K562 (cell line): Measurements from ENCODE around the gene GNS. TPM values are rescaled to one million over a fixed set of nuclear protein-coding genes. Genes with fewer than 3 reads are reported as not detected.

Experiments
- ATAC-seq: fragments of 200-7000 bp; cut with Tn5 transposase; 3 replicates; pipeline ENCODE4 v1.9.1; 2020; ENCODE audit warnings: moderate library complexity
- BruUV-seq: library from RNA; stranded (reverse); fragments of 400-500 nt; replicated peaks from 2 replicates; lab custom pipeline; 2021; lab: Mats Ljungman, UMichigan
- CTCF ChIA-PET: fragments of 300-600 bp; formaldehyde crosslinking; extraction: SDS; loops from one replicate; lab custom pipeline; 2021; ENCODE audit warnings: low intra/inter-chr PET ratio; lab: Yijun Ruan, JAX
- POLR2A ChIA-PET: fragments of 300-600, 350-650 bp; sonication (Branson Sonifier 250); formaldehyde crosslinking; extraction: SDS; loops from one replicate; lab custom pipeline; 2021; ENCODE audit warnings: antibody characterized with exemption, inconsistent platforms; lab: Yijun Ruan, JAX
- DNase-seq, 4 experiments: peaks; one replicate each; pipeline versions ENCODE4 v3.0.0 to v3.0.0-alpha.2; 2011 to 2018; ENCODE audit warnings: low spot score in 3 of 4, mixed read lengths in 3 of 4; ENCODE audit errors: extremely low read depth in 1 of 4
- FAIRE-seq: peaks from 2 replicates; lab custom pipeline; 2011; peaks lifted over from hg19 to GRCh38; lab: Jason Lieb, UNC
- H2AFZ ChIP-seq: 2 replicates; pipeline ENCODE4 v1.6.0; 2011; ENCODE audit warnings: low read depth, low read length, control low read depth, inconsistent platforms
- H3K27ac ChIP-seq: fragments of 200-600 bp; 3 replicates; pipeline ENCODE4 v1.8.0; 2011; ENCODE audit warnings: low read depth, mild to moderate bottlenecking, control low read depth, inconsistent platforms, low read length, moderate library complexity, mixed read lengths; ENCODE audit errors: extremely low read depth
- H3K27me3 ChIP-seq, 2 experiments: fragments of 300-600 bp in 1 of 2; 2 replicates in 1 of 2; 3 replicates in 1 of 2; pipeline versions ENCODE4 v1.6.0 to v1.8.0; 2011; ENCODE audit warnings: inconsistent platforms in 2 of 2, low read length in 2 of 2, mild to moderate bottlenecking in 1 of 2, mixed read lengths in 1 of 2, moderate library complexity in 1 of 2; ENCODE audit not compliant: control insufficient read depth in 2 of 2, insufficient read depth in 2 of 2
- H3K36me3 ChIP-seq: fragments of 300-600 bp; 3 replicates; pipeline ENCODE4 v1.8.0; 2011; ENCODE audit warnings: mild to moderate bottlenecking, low read length, inconsistent platforms; ENCODE audit not compliant: control insufficient read depth, insufficient read depth
- H3K4me1 ChIP-seq, 2 experiments: fragments of 200-600 bp in 1 of 2; replicated peaks in 1 of 2; 2 replicates in 1 of 2; 3 replicates in 1 of 2; pipeline versions ENCODE4 v1.5.1 to v1.8.0; 2011; ENCODE audit warnings: inconsistent platforms in 2 of 2, low read length in 2 of 2, mild to moderate bottlenecking in 1 of 2, mixed read lengths in 1 of 2, moderate library complexity in 1 of 2; ENCODE audit not compliant: control insufficient read depth in 2 of 2, insufficient read depth in 2 of 2
- H3K4me2 ChIP-seq: 2 replicates; pipeline ENCODE4 v1.6.1; 2011; ENCODE audit warnings: low read length, control low read depth, inconsistent platforms, mixed read lengths; ENCODE audit not compliant: insufficient read depth
- H3K4me3 ChIP-seq: fragments of 200-600 bp; sonication (generic), shearing (Covaris generic); 2 replicates; pipeline ENCODE4 v1.5.1; 2016; ENCODE audit warnings: control low read depth, inconsistent platforms
- H3K79me2 ChIP-seq: fragments of 200-600 bp; 3 replicates; pipeline ENCODE4 v1.8.0; 2011; ENCODE audit warnings: low read length, inconsistent platforms; ENCODE audit not compliant: control insufficient read depth, insufficient read depth
- H3K9ac ChIP-seq, 2 experiments: 2 replicates each; pipeline versions ENCODE4 v1.6.0 to v1.6.1; 2011; ENCODE audit warnings: low read depth in 2 of 2, low read length in 2 of 2, control low read depth in 1 of 2, inconsistent platforms in 1 of 2, mild to moderate bottlenecking in 1 of 2, mixed read lengths in 1 of 2; ENCODE audit not compliant: insufficient read depth in 1 of 2
- H3K9me1 ChIP-seq: one replicate; pipeline ENCODE4 v1.6.0; 2011; ENCODE audit warnings: inconsistent platforms, mild to moderate bottlenecking, low read length, moderate library complexity; ENCODE audit not compliant: control insufficient read depth, insufficient read depth
- H3K9me3 ChIP-seq: replicated peaks from 2 replicates; pipeline ENCODE4 v1.5.1; 2011; ENCODE audit warnings: low read depth, low read length, inconsistent platforms; ENCODE audit not compliant: control insufficient read depth, insufficient read depth
- H4K20me1 ChIP-seq: replicated peaks from 2 replicates; pipeline ENCODE4 v1.6.1; 2011; ENCODE audit warnings: low read length, inconsistent platforms, mixed read lengths; ENCODE audit not compliant: control insufficient read depth, insufficient read depth
- ZNF184 ChIP-seq: sonication (generic); formaldehyde crosslinking; IDR thresholded peaks from 2 replicates; pipeline ENCODE4 v1.5.0; 2020; ENCODE audit warnings: missing genetic modification reagents
- WGBS: fragments of 100-300 bp; shearing (Covaris generic); methylation state at CpG from one replicate; pipeline ENCODE4 v1.1.6; 2016; ENCODE audit warnings: low coverage, mixed read lengths; ENCODE audit not compliant: insufficient coverage; ENCODE audit errors: missing lambda C conversion rate; 5-methylcytosine and 5-hydroxymethylcytosine counted together
- in situ Hi-C: fragments of 300-500 bp; cut with MboI; formaldehyde crosslinking; loops from 4 replicates; pipeline ENCODE4 v1.15.0; 2018; ENCODE audit warnings: inconsistent platforms, mixed read lengths
- intact Hi-C: fragments of 100-400 bp; cut with micrococcal nuclease; formaldehyde crosslinking; loops from 2 replicates; pipeline ENCODE4 v1.14.2; 2022
- polyA plus RNA-seq, 8 experiments: library from polyadenylated mRNA; depleted of rRNA in 4 of 8; stranded (reverse) in 5 of 8; unstranded in 3 of 8; fragments of >200 nt; fragmentation: Nextera tagmentation in 2 of 8; fragmentation: Illumina TruSeq in 1 of 8; extraction: Ambion mirVana in 2 of 8; extraction: Trizol in 1 of 8; gene quantifications; 2 replicates each; pipeline versions ENCODE4 v1.2.1 to v1.2.3, GENCODE V29; 2011 to 2014; ENCODE audit warnings: inconsistent platforms in 1 of 8, missing spikeins in 1 of 8
- total RNA-seq, 7 experiments: library from RNA; depleted of rRNA in 6 of 7; stranded (reverse); fragments of >200 nt in 6 of 7; fragmentation: Illumina TruSeq in 2 of 7; extraction: Trizol in 2 of 7; gene quantifications; 2 replicates each; pipeline versions ENCODE4 v1.2.1 to v1.2.3, GENCODE V29; 2011 to 2021; ENCODE audit warnings: low replicate concordance in 1 of 7
- TF ChIP-seq, protein P1 (sequence below), 3 experiments: fragments of 200-800 bp in 1 of 3; sonication (Bioruptor generic) in 1 of 3; sonication (generic) in 1 of 3; formaldehyde crosslinking in 1 of 3; IDR thresholded peaks; 2 replicates each; pipeline versions ENCODE4 v1.6.1 to v1.8.0; 2016 to 2022; ENCODE audit warnings: mild to moderate bottlenecking in 2 of 3, missing compliant biosample characterization in 2 of 3, missing genetic modification characterization in 2 of 3, missing genetic modification reagents in 1 of 3

GNS gene
- total and polyA plus RNA-seq, 9 of the 15 experiments (the other 6 are each of a cell fraction or from before 2014, with no cell fraction given) = 4.6 to 30.3 (median 18.9) TPM

DNA sequence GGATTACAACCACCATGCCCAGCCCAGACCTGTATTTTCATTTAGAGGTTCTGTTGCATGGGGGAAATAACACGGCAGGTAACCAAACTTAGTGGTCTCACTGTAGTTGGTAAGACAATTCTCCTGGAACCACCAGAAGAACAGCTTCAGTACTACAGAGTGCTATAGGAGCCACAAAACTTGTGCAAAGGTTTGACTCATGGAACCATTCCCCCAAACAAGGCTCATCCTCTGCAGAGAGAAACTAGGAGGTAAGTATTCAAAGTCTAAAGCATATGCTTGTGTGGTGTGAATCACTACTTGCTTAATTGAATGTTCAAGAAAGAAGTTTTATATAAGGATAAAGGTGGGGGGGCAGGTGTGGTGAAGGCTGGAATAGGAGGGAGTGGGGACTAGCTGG lies 58.7 kb downstream of the GNS start:
- ChIA-PET POLR2A (interaction anchor here (0.7 kb wide), 1 partner anchor 156 kb away, joined by 3 read pairs; no protein-coding TSS in a partner anchor), CTCF (interaction anchor here (0.6 kb wide), 1 partner anchor 189 kb away, joined by 3 read pairs; no protein-coding TSS in a partner anchor)
- no TSS peak for BruUV-seq
- no peak overlapping the region for H3K9ac ChIP-seq
- no peak overlapping the region for H3K4me2 ChIP-seq
- ATAC-seq = no peak
- H3K9me1 ChIP-seq = no peaks in the 10 kb centered on the region
- H3K27me3 ChIP-seq = no peaks in the 10 kb centered on the region
- FAIRE-seq = no peak
- no peaks in the 10 kb centered on the region for H3K79me2 ChIP-seq
- H2AFZ ChIP-seq = no peak overlapping the region
- intact Hi-C loops (no loop called here), in situ Hi-C loops (no loop called here)
- peaks cover 0 to 2% of the 10 kb centered on the region in 2 experiments; a peak in 2 of 5 replicates for H3K4me1 ChIP-seq
- peaks cover 34% of the 10 kb centered on the region; the same call in 2 of the 3 replicates for H3K36me3 ChIP-seq
- H4K20me1 ChIP-seq = no peaks in the 10 kb centered on the region
- TF ChIP-seq, protein P1, sequence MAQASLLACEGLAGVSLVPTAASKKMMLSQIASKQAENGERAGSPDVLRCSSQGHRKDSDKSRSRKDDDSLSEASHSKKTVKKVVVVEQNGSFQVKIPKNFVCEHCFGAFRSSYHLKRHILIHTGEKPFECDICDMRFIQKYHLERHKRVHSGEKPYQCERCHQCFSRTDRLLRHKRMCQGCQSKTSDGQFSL (CRISPR knock-in tag; IDR thresholded peaks at IDR 0.05) = 0 out of 2 replicates have a peak, but pooled peaks have one; percentile 5
- TF ChIP-seq, protein P1 (tag; IDR thresholded peaks at IDR 0.05) = no peak
- no peak for TF ChIP-seq ZNF184 (CRISPR knock-in tag)
- no peak for DNase-seq
- no peak overlapping the region for H3K4me3 ChIP-seq
- no peaks in the 10 kb centered on the region for H3K9me3 ChIP-seq
- WGBS = 100% methylated on average over 1 of the region's 1 CpG
- no peak overlapping the region for H3K27ac ChIP-seq
